ENCODE results near the gene IRS2. TPM values are rescaled to one million over a fixed set of nuclear protein-coding genes. Genes with fewer than 3 reads are reported as not detected.

The IRS2 gene
- total RNA-seq, 2 experiments from 2014 or later: 0.63 to 2.7 TPM

- Histone ChIP-seq H3K79me2 (ENCODE audit: insufficient read depth, low read depth, low read length) (no peaks in the 10 kb centered on the region), H3K27ac (ENCODE audit: low read depth, low read length, poor library complexity, severe bottlenecking) (no peak overlapping the region), H3K9me3 (ENCODE audit: low read length) (no peaks in the 10 kb centered on the region), H3K4me1 (ENCODE audit: insufficient read depth, low read length, poor library complexity, severe bottlenecking) (no peaks in the 10 kb centered on the region), H3K4me2 (ENCODE audit: low read length) (no peak overlapping the region), H3K36me3 (ENCODE audit: insufficient read depth, low read length) (no peaks in the 10 kb centered on the region), H3K9me2 (ENCODE audit: insufficient read depth, low read length) (no peaks in the 10 kb centered on the region), H2AFZ (ENCODE audit: low read length) (no peak overlapping the region), H3K4me3 (ENCODE audit: low read depth, low read length, poor library complexity, severe bottlenecking) (no peak overlapping the region), H4K20me1 (ENCODE audit: insufficient read depth, low read length) (no peaks in the 10 kb centered on the region)
- no TSS peak for BruUV-seq (replicated peaks)
- intact Hi-C loops (cut with micrococcal nuclease; ENCODE audit: unreplicated experiment): no loop called here
- POLR2A ChIA-PET: no interaction called here
- DNase-seq (ENCODE audit: low spot score): no peak
- no peak for TF ChIP-seq EZH2phosphoT487 (IDR thresholded peaks at IDR 0.05; ENCODE audit: borderline replicate concordance, low read depth, low read length)
- TF ChIP-seq CTCF (conservative IDR thresholded peaks at IDR 0.05; ENCODE audit: low read length): no peak
- CTCF ChIA-PET (ENCODE audit: unreplicated experiment): no interaction called here
Measured at GRCh38 chr13:109817591-109818535, 31.5 kb upstream of the IRS2 start.

- CTCF ChIA-PET (ENCODE audit: unreplicated experiment): no interaction called here
- no peak overlapping the region for H3K27ac ChIP-seq (ENCODE audit: low read depth, low read length, poor library complexity, severe bottlenecking)
Measured at GRCh38 chr13:109816808-109817203, 30.4 kb upstream of the IRS2 start.

More at GRCh38 chr13:109816808-109817203, 30.4 kb upstream of the IRS2 start:
- Histone ChIP-seq H3K9me3 (ENCODE audit: low read length) (no peaks in the 10 kb centered on the region), H3K4me1 (ENCODE audit: insufficient read depth, low read length, poor library complexity, severe bottlenecking) (no peaks in the 10 kb centered on the region), H3K79me2 (ENCODE audit: insufficient read depth, low read depth, low read length) (no peaks in the 10 kb centered on the region), H3K4me2 (ENCODE audit: low read length) (no peak overlapping the region), H4K20me1 (ENCODE audit: insufficient read depth, low read length) (no peaks in the 10 kb centered on the region), H3K4me3 (ENCODE audit: low read depth, low read length, poor library complexity, severe bottlenecking) (no peak overlapping the region), H3K36me3 (ENCODE audit: insufficient read depth, low read length) (no peaks in the 10 kb centered on the region), H2AFZ (ENCODE audit: low read length) (no peak overlapping the region), H3K9me2 (ENCODE audit: insufficient read depth, low read length) (no peaks in the 10 kb centered on the region)
- TF ChIP-seq EZH2phosphoT487 (IDR thresholded peaks at IDR 0.05; ENCODE audit: borderline replicate concordance, low read depth, low read length) (no peak), CTCF (conservative IDR thresholded peaks at IDR 0.05; ENCODE audit: low read length) (no peak)
- intact Hi-C loops (cut with micrococcal nuclease; ENCODE audit: unreplicated experiment): no loop called here
- no peak for DNase-seq (ENCODE audit: low spot score)
- no TSS peak for BruUV-seq (replicated peaks)
- POLR2A ChIA-PET: no interaction called here

Measured in OCI-LY7 (cell line).